GOT3 (cell line): ENCODE data around the gene HOXA6.

Experiments used
- DNase-seq: peaks from one replicate; lab custom pipeline; 2025; ENCODE audit warnings: mixed read lengths; lab: John Stamatoyannopoulos, UW

Gene HOXA6

GRCh38 chr7:27108390-27109127 lies 39.0 kb downstream of the HOXA6 start:
- no peak for DNase-seq

GRCh38 chr7:27107391-27108381 lies 39.9 kb downstream of the HOXA6 start:
- DNase-seq: no peak

GRCh38 chr7:27106901-27107240 lies 40.7 kb downstream of the HOXA6 start:
- no peak for DNase-seq

- DNase-seq: no peak
Observed at GRCh38 chr7:27106181-27106900, 41.2 kb downstream of the HOXA6 start.

GRCh38 chr7:27105301-27106031 lies 42.1 kb downstream of the HOXA6 start:
- no peak for DNase-seq

GRCh38 chr7:27104341-27105058 lies 43.1 kb downstream of the HOXA6 start:
- no peak for DNase-seq

- DNase-seq: no peak
Observed at GRCh38 chr7:27103489-27104226, 43.9 kb downstream of the HOXA6 start.

GRCh38 chr7:27102581-27103442 lies 44.8 kb downstream of the HOXA6 start, which contains the start of gene HOXA2:
Gene HOXA2 (minus strand): TSS chr7:27102683. CDS start chr7:27102500, 183 bp downstream.
- no peak for DNase-seq

- DNase-seq: no peak
Observed at GRCh38 chr7:27101957-27102580, 45.5 kb downstream of the HOXA6 start.

GRCh38 chr7:27101171-27101956 lies 46.2 kb downstream of the HOXA6 start:
- no peak for DNase-seq

GRCh38 chr7:27100694-27101170 lies 46.8 kb downstream of the HOXA6 start:
- no peak for DNase-seq

GRCh38 chr7:27099453-27100370 lies 47.9 kb downstream of the HOXA6 start:
- DNase-seq: no peak

- DNase-seq: no peak
Observed at GRCh38 chr7:27098578-27099451, 48.8 kb downstream of the HOXA6 start.

- no peak for DNase-seq
Observed at GRCh38 chr7:27097686-27098577, 49.6 kb downstream of the HOXA6 start.
